Esophagus muscularis mucosa (tissue), 4 donors: Measurements from ENCODE around the gene ATP10A. TPM values are rescaled to one million over a fixed set of nuclear protein-coding genes. Genes with fewer than 3 reads are reported as not detected.
"Not testable (repeated sequence)": the region's sequence is repeated elsewhere in the genome, so short reads cannot be mapped to it uniquely, and the experiment has no call there.

Experiments
- DNase-seq: peaks from one replicate; pipeline ENCODE4 v3.0.0-alpha.2; 2017; ENCODE audit errors: extremely low spot score
- H3K27ac ChIP-seq, 4 donors: fragments of 200-600 bp; sonication (generic); replicated peaks in 1 of 4; 1 replicate in 3 of 4; 2 replicates in 1 of 4; pipeline ENCODE4 v1.5.1; 2016 to 2019; ENCODE audit warnings: mild to moderate bottlenecking in 1 of 4
- H3K27me3 ChIP-seq, 4 donors: fragments of 200-600 bp; sonication (generic); one replicate each; pipeline versions ENCODE4 v1.5.1 to v1.6.0; 2016 to 2019
- H3K36me3 ChIP-seq, 4 donors: fragments of 200-600 bp; sonication (generic); one replicate each; pipeline ENCODE4 v1.5.1; 2016 to 2019
- H3K4me1 ChIP-seq, 4 donors: fragments of 200-600 bp; sonication (generic); one replicate each; pipeline ENCODE4 v1.5.1; 2016 to 2019
- H3K4me3 ChIP-seq, 4 donors: fragments of 200-600 bp; sonication (generic); 1 replicate in 2 of 4; 2 replicates in 2 of 4; pipeline ENCODE4 v1.5.1; 2016 to 2019; ENCODE audit warnings: mild to moderate bottlenecking in 4 of 4, moderate library complexity in 1 of 4
- H3K9me3 ChIP-seq, 4 donors: fragments of 200-600 bp; sonication (generic); 1 replicate in 3 of 4; 2 replicates in 1 of 4; pipeline ENCODE4 v1.5.1; 2016 to 2019
- CTCF ChIP-seq, 3 experiments: fragments of 200-600 bp in 2 of 3; fragments of 450-650 bp in 1 of 3; sonication (generic) in 2 of 3; IDR thresholded peaks; one replicate each; pipeline ENCODE4 v1.5.1; 2017 to 2019; ENCODE audit warnings: antibody characterized with exemption in 3 of 3, mild to moderate bottlenecking in 2 of 3, moderate library complexity in 1 of 3
- EP300 ChIP-seq: sonication (generic); formaldehyde crosslinking; IDR thresholded peaks from one replicate; pipeline ENCODE4 v1.6.1; 2017; ENCODE audit warnings: antibody characterized with exemption
- POLR2A ChIP-seq: fragments of 450-650 bp; IDR thresholded peaks from one replicate; pipeline ENCODE4 v1.6.1; 2017; ENCODE audit warnings: antibody characterized with exemption, moderate library complexity, mild to moderate bottlenecking, low read depth
- POLR2AphosphoS5 ChIP-seq, 2 donors: sonication (generic); formaldehyde crosslinking; IDR thresholded peaks; one replicate each; pipeline ENCODE4 v1.6.1; 2017; ENCODE audit warnings: antibody characterized with exemption in 2 of 2
- WGBS: methylation state at CpG from one replicate; pipeline ENCODE4 v1.1.5; 2018; 5-methylcytosine and 5-hydroxymethylcytosine counted together
- intact Hi-C: fragments of 100-400 bp; cut with DNase I; formaldehyde crosslinking; loops from one replicate; pipeline ENCODE4 v1.15.1; 2023
- total RNA-seq, 4 donors: library from RNA; depleted of rRNA; stranded (reverse); fragments of >200 nt; gene quantifications; one replicate each; pipeline versions ENCODE4 v1.1.0 to v1.2.1, GENCODE V29; 2016

Gene ATP10A
- total RNA-seq, 4 donors from 2014 or later: 23.9 to 51.9 (median 32.6) TPM

- H3K4me1 ChIP-seq: peaks cover 2 to 51% (median 41%) of the 10 kb centered on the region in 4 donors
- H3K4me3 ChIP-seq: no peak overlapping the region
- H3K27ac ChIP-seq: peak overlapping the region in 2 of 4 donors; percentile 30 to 62
- intact Hi-C loops: no loop called here
- no peaks in the 10 kb centered on the region for H3K36me3 ChIP-seq
- 58% methylated on average over 7 of the region's 7 CpGs for WGBS
- no peaks in the 10 kb centered on the region for H3K9me3 ChIP-seq
- no peaks in the 10 kb centered on the region for H3K27me3 ChIP-seq
- TF ChIP-seq CTCF (IDR thresholded peaks at IDR 0.05): no peak
- peak in 1 of 2 donors; percentile 28 for TF ChIP-seq POLR2AphosphoS5 (IDR thresholded peaks at IDR 0.05)
- DNase-seq: no peak
Measured at GRCh38 chr15:25886498-25887140, 23.5 kb upstream of the ATP10A start.

- Histone ChIP-seq H3K27ac (peak overlapping the region in 1 of 4 donors; percentile 63), H3K9me3 (no peaks in the 10 kb centered on the region), H3K27me3 (no peaks in the 10 kb centered on the region), H3K36me3 (no peaks in the 10 kb centered on the region), H3K4me1 (peaks cover 0 to 31% (median 23%) of the 10 kb centered on the region in 4 donors), H3K4me3 (no peak overlapping the region)
- intact Hi-C loops: no loop called here
- 54% methylated on average over 5 of the region's 5 CpGs for WGBS
- no peak for TF ChIP-seq EP300
- TF ChIP-seq POLR2A: no peak
- TF ChIP-seq CTCF (IDR thresholded peaks at IDR 0.05): no peak
- TF ChIP-seq POLR2AphosphoS5 (IDR thresholded peaks at IDR 0.05): no peak
- no peak for DNase-seq
Measured at GRCh38 chr15:25884370-25884769, 21.2 kb upstream of the ATP10A start.

GRCh38 chr15:25883463-25884259 is 20.5 kb upstream of the ATP10A start:
- intact Hi-C loops: no loop called here
- no peak for DNase-seq
- Histone ChIP-seq H3K27ac (peak overlapping the region in 1 of 4 donors; percentile 63), H3K4me3 (no peak overlapping the region), H3K9me3 (no peaks in the 10 kb centered on the region), H3K4me1 (peaks cover 0 to 31% (median 23%) of the 10 kb centered on the region in 4 donors), H3K36me3 (no peaks in the 10 kb centered on the region), H3K27me3 (no peaks in the 10 kb centered on the region)
- 50% methylated on average over 6 of the region's 6 CpGs for WGBS
- peak in 1 of 2 donors; percentile 58 for TF ChIP-seq POLR2AphosphoS5 (IDR thresholded peaks at IDR 0.05)
- TF ChIP-seq CTCF (IDR thresholded peaks at IDR 0.05): no peak

- WGBS: 76% methylated on average over 2 of the region's 2 CpGs
- no peak for DNase-seq
- Histone ChIP-seq H3K4me3 (no peak overlapping the region), H3K9me3 (no peaks in the 10 kb centered on the region), H3K27me3 (no peaks in the 10 kb centered on the region), H3K36me3 (no peaks in the 10 kb centered on the region), H3K27ac (no peak overlapping the region), H3K4me1 (peaks cover 0 to 33% (median 23%) of the 10 kb centered on the region in 4 donors)
- TF ChIP-seq CTCF (IDR thresholded peaks at IDR 0.05): no peak
- TF ChIP-seq EP300: no peak
- TF ChIP-seq POLR2AphosphoS5 (IDR thresholded peaks at IDR 0.05): no peak
- no peak for TF ChIP-seq POLR2A
- intact Hi-C loops: no loop called here
Measured at GRCh38 chr15:25882466-25882865, 19.3 kb upstream of the ATP10A start.

GRCh38 chr15:25880877-25881276 is 17.8 kb upstream of the ATP10A start:
- H3K4me3 ChIP-seq, DNase-seq, H3K27ac ChIP-seq, H3K9me3 ChIP-seq, H3K36me3 ChIP-seq, intact Hi-C loops, H3K27me3 ChIP-seq: not testable (repeated sequence)
- 92% methylated on average over 6 of the region's 6 CpGs for WGBS
- H3K4me1 ChIP-seq: peaks cover 0 to 36% (median 26%) of the 10 kb centered on the region in 4 donors
